Measurements from ENCODE around the gene CYB5D1.

DNA sequence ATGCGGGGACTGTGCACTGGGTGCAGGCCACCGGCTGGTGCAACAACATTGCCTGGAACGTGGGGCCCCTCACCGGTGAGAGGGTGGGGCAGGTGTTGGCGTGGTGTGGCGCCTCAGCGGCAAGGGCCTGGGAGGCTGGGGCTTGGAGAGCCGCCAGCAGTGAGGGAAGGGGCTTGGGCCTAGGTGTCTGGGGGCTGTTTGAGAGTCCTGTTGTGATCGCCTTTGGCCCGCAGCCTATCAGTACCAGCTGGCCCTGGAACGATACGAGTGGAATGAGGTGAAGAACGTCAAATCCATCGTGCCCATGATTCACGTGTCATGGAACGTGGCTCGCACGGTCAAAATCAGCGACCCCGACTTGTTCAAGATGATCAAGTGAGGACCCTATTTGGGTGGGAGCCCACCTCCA is 5.5 kb upstream of the CYB5D1 start:
- TF ChIP-seq, protein P1, sequence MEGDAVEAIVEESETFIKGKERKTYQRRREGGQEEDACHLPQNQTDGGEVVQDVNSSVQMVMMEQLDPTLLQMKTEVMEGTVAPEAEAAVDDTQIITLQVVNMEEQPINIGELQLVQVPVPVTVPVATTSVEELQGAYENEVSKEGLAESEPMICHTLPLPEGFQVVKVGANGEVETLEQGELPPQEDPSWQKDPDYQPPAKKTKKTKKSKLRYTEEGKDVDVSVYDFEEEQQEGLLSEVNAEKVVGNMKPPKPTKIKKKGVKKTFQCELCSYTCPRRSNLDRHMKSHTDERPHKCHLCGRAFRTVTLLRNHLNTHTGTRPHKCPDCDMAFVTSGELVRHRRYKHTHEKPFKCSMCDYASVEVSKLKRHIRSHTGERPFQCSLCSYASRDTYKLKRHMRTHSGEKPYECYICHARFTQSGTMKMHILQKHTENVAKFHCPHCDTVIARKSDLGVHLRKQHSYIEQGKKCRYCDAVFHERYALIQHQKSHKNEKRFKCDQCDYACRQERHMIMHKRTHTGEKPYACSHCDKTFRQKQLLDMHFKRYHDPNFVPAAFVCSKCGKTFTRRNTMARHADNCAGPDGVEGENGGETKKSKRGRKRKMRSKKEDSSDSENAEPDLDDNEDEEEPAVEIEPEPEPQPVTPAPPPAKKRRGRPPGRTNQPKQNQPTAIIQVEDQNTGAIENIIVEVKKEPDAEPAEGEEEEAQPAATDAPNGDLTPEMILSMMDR (IDR thresholded peaks at IDR 0.05; ENCODE audit: poor library complexity): no peak
- TF ChIP-seq EZH2phosphoT487 (IDR thresholded peaks at IDR 0.05; ENCODE audit: low read depth, severe bottlenecking, unreplicated experiment) (no peak), EZH2 (IDR thresholded peaks at IDR 0.05; ENCODE audit: borderline replicate concordance) (no peak)
